ENCODE measurements around the gene NAV2. TPM values are rescaled to one million over a fixed set of nuclear protein-coding genes. Genes with fewer than 3 reads are reported as not detected.

Gene NAV2
- total RNA-seq, 1 experiment from 2014 or later = 2.1 TPM

- Histone ChIP-seq H3K27me3 (ENCODE audit: insufficient read depth, low read length) (peaks cover 22% of the 10 kb centered on the region), H4K20me1 (ENCODE audit: insufficient read depth) (no peaks in the 10 kb centered on the region), H2AFZ (ENCODE audit: low read depth, low read length, poor library complexity, severe bottlenecking) (no peak overlapping the region), H3K4me1 (ENCODE audit: control insufficient read depth in 1 of 2, insufficient read depth in 2 of 2, low read length in 2 of 2) (no peaks in the 10 kb centered on the region), H3K4me2 (ENCODE audit: low read length) (no peak overlapping the region), H3K9me3 (ENCODE audit: control insufficient read depth in 1 of 2, insufficient read depth in 1 of 2, low read depth in 1 of 2, low read length in 2 of 2) (no peaks in the 10 kb centered on the region), H3K4me3 (replicated peaks in 1 of 2; ENCODE audit: low read depth in 1 of 2, low read length in 2 of 2) (no peak overlapping the region), H3K9me2 (ENCODE audit: insufficient read depth) (no peaks in the 10 kb centered on the region), H3K9ac (ENCODE audit: low read length) (no peak overlapping the region), H3K27ac (ENCODE audit: low read depth, low read length) (no peak overlapping the region), H3K36me3 (ENCODE audit: control insufficient read depth in 1 of 2, insufficient read depth in 2 of 2, low read length in 2 of 2) (no peaks in the 10 kb centered on the region), H3K79me2 (ENCODE audit: insufficient read depth, low read length) (no peaks in the 10 kb centered on the region)
- no peak for DNase-seq (ENCODE audit: low read depth, low spot score)
- TF ChIP-seq POLR2AphosphoS5 (IDR thresholded peaks at IDR 0.05; ENCODE audit: low read depth, low read length) (no peak), ZFX (IDR thresholded peaks at IDR 0.05) (no peak), YY1 (IDR thresholded peaks at IDR 0.05; ENCODE audit: extremely low read depth, insufficient replicate concordance, low read depth, low read length) (no peak), CEBPB (IDR thresholded peaks at IDR 0.05; ENCODE audit: low read depth) (no peak), SIN3A (IDR thresholded peaks at IDR 0.05; ENCODE audit: low read depth) (no peak), MAX (IDR thresholded peaks at IDR 0.05) (no peak), JUND (IDR thresholded peaks at IDR 0.05) (no peak), CTCF (IDR thresholded peaks at IDR 0.05 in 2 of 3, conservative IDR thresholded peaks at IDR 0.05 in 1 of 3; ENCODE audit: borderline replicate concordance in 1 of 3, insufficient read depth in 1 of 3, low read depth in 2 of 3, low read length in 2 of 3) (no peak), EZH2phosphoT487 (IDR thresholded peaks at IDR 0.05; ENCODE audit: borderline replicate concordance) (no peak), FOSL1 (IDR thresholded peaks at IDR 0.05; ENCODE audit: low read depth) (no peak), SRF (IDR thresholded peaks at IDR 0.05; ENCODE audit: low read depth) (no peak), ZNF274 (IDR thresholded peaks at IDR 0.05; ENCODE audit: low read depth, low read length) (no peak)
- BruUV-seq (replicated peaks) = no TSS peak
- ChIA-PET CTCF (no interaction called here), POLR2A (no interaction called here), RAD21 (ENCODE audit: low non-redundant PET in 1 of 2, low total read pairs in 2 of 2, uncharacterized antibody in 2 of 2, unreplicated experiment in 2 of 2) (no interaction called here)
- ATAC-seq = no peak
- intact Hi-C loops (cut with micrococcal nuclease) = no loop called here
These were observed 108.8 kb downstream of the NAV2 start for GRCh38 chr11:19821412-19821875.

Data from HCT116 (cell line).